Suprapubic skin (tissue), 3 donors: ENCODE measurements around the gene TSPEAR.

Source experiments
- CTCF ChIP-seq, 2 donors: fragments of 200-600 bp in 1 of 2; fragments of 450-650 bp in 1 of 2; sonication (generic) in 1 of 2; IDR thresholded peaks; one replicate each; pipeline ENCODE4 v1.5.1; 2016 to 2019; ENCODE audit warnings: antibody characterized with exemption in 2 of 2, mild to moderate bottlenecking in 1 of 2, moderate library complexity in 1 of 2
- POLR2A ChIP-seq, 2 donors: fragments of 450-650 bp; IDR thresholded peaks; one replicate each; pipeline ENCODE4 v1.6.1; 2017; ENCODE audit warnings: antibody characterized with exemption in 2 of 2, mild to moderate bottlenecking in 2 of 2, moderate library complexity in 2 of 2

GRCh38 chr21:44542716-44543115 lies 168.7 kb downstream of the TSPEAR start:
- TF ChIP-seq POLR2A (IDR thresholded peaks at IDR 0.05), result no peak
- TF ChIP-seq CTCF (IDR thresholded peaks at IDR 0.05), result no peak
